ENCODE results near the gene PTPRF. TPM values are rescaled to one million over a fixed set of nuclear protein-coding genes. Genes with fewer than 3 reads are reported as not detected.
A peak's percentile ranks its signal among the peaks of the same experiment; 100 is the strongest.
"Not testable (repeated sequence)": the region's sequence is repeated elsewhere in the genome, so short reads cannot be mapped to it uniquely, and the experiment has no call there.

PTPRF gene
- total RNA-seq, 1 donor from 2014 or later = 259 TPM

DNA sequence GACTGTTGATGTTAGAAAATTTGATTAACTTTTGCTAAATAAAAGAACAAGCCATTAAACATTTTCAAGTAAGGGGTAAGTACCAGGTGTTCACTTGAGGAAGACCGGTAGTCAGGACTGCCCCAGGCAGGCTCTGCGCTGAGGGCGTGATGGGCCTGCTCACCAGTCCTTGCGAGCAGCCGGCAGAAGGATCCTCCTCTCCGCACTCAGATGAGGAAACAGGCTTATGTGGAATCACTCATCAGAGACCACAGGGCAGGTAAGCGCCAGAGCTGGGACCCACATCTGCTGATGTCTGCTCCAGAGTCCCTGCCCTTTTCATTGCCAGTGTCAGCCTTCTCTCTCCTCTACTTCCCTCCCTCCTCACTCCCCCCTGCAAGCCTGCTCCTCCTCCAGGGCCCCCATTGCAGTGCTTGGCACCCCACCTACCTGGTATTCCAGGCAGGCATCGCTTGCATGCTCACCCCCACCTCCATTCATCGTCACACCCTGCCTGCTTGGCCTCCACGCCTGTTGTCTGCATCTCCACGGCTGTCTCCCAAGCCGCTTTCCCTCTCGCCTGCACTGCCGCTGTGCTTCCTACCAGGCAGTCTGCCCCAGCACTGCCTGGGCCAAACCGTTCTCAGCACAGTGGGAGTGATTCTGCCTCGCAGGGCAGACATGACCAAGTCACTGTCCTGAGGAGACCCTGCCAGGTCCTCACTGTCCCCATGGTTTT, 94.5 kb downstream of the PTPRF start:
- DNase-seq (ENCODE audit: low read depth) = no peak

DNA sequence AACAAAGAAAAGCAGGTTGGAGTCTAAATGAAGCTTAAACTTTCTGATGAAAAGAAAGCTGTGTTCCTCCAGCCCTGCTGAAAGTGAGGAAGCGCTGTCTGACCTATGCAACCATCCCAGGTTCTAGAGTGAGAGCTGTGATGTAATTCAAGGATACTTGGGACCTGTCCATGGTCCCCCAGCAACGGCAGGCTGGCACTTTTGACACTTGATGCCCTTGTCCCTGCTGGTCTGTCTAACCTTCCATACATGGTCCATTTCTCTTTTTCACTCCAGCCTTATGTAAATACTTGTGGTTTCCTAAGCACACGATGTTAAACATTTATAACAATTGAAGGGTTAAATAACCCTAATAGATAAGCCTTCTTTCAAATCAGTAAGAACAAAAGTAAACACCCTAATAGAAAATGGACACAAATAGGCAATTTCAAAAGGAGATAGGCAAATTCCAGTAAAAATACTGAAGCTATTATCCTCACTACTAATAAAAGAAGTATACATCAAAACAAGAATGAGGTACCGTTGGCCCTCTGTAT, 101.5 kb downstream of the PTPRF start:
- no peak for DNase-seq (ENCODE audit: low read depth)

DNA sequence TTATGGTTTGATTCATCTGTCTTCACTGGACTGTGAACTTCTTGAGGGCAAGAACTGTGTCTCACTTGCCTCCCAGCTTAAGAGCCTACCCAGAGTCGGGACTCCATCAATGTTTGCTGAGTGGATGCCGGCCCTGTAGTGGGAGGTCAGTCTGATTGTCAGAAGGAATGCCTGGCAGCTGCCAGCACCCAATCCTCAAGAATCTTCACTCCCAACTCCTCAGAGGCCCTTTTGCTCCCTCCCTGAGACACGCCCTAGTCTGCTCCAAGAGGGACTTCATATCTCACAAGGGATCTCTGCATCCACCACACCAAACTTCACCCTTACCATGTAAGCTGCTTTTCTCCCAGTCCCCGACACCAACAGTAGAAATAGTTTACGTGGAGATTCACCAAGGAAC, 104.0 kb downstream of the PTPRF start:
- DNase-seq (ENCODE audit: low read depth) = no peak

DNA sequence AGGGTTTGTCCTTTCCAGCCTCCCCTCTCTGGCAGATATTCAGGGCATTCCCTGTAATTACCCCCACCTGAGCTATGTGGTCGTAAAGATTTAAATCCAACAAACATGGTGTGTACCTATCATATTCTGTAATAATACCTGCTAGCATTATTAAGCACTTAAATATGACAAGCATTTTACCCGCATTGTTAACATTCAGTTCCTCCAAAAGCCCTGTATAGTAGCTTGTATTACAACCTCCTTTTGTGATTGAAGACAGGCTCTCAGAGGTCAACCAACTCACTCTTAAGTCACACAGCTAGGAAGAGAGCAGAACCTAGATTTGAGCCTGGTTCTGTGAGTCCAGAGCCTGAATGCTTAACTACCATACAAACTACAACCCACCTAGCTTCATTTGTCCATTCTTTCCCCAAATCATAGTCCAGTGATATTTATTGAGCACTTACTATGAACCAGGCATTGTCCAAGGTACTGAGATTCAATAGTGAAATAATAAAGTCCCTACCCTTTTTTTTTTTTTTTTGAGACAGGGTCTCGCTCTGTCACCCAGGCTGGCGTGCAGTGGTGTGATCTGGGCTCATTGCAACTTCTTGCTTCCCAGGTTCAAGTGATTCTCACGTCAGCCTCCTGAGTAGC, 105.4 kb downstream of the PTPRF start:
- peak; percentile 38 for DNase-seq (ENCODE audit: low read depth)

DNA sequence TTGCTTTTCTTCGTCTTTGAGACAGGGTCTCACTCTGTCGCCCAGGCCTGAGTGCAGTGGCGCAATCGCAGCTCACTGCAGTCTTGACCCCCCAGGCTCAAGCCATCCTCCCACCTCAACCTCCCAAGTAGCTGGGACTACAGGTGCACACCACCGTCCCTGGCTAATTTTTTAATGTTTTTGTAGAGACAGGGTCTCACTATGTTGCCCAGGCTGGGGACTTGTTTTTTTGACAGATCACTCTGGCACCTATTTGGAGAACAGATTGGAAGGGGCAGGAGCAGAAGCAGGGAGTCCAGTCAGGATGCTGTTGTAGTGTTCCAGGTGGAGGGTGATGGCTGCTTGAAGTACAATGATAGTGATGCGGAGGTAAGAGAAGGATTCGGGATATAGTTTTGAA, 106.6 kb downstream of the PTPRF start:
- DNase-seq (ENCODE audit: low read depth) = no peak

DNA sequence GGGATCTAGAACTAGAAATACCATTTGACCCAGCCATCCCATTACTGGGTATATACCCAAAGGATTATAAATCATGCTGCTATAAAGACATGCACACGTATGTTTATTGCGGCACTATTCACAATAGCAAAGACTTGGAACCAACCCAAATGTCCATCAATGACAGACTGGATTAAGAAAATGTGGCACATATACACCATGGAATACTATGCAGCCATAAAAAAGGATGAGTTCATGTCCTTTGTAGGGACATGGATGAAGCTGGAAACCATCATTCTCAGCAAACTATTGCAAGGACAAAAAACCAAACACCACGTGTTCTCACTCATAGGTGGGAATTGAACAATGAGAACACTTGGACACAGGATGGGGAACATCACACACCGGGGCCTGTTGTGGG, 107.7 kb downstream of the PTPRF start:
- not testable (repeated sequence) for DNase-seq (ENCODE audit: low read depth)

DNA sequence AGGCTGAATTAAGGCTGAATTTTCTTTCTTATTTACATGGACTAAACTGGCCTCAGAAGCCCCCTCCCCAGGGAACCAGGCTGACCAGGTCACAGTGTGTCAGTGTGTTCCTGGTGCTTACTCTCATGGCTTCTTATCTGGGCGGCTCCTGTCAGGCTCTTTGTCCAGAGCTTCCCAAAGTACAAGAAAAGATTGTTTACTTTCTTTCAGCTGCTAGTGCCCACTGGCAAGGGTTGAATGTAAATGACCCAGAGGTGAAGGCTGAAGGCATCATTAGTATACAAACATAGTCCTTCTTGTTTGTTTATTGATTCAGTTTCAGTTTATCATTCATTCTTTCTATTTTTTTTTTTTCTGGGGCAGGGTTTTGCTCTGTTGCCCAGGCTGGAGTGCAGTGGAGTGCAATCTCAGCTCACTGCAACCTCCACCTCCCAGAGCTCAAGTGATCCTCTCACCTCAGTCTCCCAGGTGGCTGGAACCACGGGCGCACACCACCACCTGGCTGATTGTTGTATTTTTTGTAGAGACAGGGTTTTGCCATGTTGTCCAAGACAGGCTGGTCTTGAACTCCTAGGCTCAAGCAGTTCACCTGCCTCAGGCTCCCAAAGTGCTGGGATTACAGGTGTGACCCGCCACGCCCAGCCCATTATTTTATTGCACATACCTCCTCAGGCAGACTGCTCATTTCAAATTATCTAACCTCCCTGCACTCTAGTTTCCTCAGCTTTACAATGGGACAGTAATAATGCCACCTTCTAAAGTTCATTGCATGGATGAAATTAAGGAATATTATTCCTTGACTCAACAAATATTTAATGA, 109.5 kb downstream of the PTPRF start:
- no peak for DNase-seq (ENCODE audit: low read depth)

DNA sequence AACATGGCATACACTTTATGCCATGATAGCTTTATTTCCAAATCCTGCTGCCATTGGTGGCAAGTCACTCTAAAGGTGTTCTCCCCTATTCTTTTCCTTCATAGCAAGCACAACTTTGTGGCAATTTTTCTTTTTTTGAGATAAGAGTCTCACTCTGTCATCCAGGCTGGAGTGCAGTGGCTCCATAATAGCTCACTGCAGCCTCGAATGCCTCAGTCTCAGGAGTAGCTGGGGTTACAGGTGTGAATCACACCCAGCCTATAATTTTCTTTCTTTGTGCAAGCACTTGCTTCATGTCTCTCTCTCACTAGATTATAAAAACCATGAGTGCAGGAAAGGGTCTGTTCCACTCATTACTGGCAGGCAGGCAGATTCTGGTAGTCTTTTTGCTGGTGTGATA, 113.9 kb downstream of the PTPRF start:
- no peak for DNase-seq (ENCODE audit: low read depth)

DNA sequence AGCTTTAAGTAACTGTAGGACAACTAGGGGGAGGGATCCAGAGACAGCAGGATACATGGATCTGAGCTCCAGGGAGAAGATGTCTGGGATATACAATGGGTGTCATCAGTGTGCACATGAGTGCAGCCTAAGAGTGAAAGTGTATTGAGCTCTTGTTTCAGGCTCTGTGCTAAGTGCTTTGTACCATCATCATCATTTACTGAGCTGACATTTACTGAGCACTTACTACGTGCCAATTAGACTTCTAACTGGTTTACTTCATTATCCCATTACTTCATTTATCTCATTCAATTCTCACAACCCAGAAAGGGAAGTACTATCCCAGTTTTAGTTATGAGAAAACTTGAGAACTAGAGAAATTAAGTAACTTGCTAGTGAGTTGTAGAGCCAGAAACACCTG, 114.8 kb downstream of the PTPRF start:
- no peak for DNase-seq (ENCODE audit: low read depth)

DNA sequence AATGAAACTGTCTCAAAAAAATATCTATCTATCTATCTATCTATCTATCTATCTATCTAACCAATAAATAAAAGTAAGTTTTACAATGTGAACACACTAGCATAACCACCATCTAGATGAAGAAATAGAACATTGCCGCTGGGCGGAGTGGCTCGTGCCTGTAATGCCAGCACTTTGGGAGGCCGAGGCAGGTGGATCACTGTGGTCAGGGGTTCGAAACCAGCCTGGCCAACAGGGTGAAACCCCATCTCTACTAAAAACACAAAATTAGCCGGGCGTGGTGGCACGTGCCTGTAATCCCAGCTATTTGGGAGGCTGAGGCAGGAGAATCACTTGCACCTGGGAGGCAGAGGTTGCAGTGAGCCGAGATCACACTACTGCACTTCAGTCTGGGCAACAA, 116.6 kb downstream of the PTPRF start:
- DNase-seq (ENCODE audit: low read depth) = not testable (repeated sequence)

DNA sequence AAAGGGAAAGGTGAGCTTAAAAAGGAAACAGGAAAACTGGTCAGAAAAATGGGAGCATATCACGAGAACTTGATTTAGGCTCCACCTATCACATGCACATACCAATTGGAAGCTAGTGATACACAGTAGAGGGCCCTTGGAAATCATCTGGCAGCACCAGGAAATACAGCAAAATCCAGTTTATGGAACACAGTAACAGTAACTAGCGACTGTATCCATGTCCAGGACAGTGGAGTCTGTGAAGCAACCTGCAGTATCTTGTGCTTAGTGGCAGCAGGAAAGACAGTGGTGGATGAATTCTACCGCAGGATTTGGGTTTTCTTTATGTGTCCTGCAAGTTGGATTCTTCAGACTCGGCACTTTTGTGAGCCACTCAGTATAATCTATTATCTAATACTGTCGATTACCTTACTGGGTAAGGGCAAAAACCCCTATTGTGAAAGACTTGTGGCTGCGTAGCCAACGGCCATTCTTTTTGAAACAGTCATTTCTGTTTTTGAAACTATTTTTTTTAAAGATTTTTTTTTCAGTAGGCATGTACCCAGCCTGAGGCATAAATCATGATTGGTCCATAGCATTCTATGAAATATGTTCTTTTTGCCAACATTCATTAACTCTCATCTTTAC, 117.7 kb downstream of the PTPRF start:
- DNase-seq (ENCODE audit: low read depth) = no peak

DNA sequence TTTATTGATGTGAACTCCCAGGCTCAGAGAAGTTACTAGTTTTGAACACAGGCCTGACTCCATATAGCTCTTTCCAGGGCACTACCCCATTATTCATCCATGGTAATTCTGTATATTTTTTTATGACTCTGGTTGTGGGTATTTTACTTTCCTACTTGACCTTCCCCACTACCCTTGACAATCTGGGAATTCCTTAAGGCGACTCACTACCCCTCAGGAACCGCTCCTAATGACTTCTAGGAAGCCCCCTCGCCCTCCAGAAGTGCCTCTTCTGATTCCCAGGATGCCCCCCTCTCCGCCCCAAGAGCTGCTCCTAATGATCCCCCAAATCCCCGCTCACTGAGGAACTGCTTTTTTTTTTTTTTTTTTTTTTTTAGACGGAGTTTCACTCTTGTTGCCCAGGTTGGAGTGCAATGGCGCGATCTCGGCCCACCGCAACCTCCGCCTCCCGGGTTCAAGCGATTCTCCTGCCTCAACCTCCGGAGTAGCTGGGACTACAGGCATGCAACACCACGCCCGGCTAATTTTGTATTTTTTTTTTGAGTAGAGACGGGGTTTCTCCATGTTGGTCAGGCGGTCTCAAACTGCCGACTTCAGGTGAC, 118.3 kb downstream of the PTPRF start:
- no peak for DNase-seq (ENCODE audit: low read depth)

DNA sequence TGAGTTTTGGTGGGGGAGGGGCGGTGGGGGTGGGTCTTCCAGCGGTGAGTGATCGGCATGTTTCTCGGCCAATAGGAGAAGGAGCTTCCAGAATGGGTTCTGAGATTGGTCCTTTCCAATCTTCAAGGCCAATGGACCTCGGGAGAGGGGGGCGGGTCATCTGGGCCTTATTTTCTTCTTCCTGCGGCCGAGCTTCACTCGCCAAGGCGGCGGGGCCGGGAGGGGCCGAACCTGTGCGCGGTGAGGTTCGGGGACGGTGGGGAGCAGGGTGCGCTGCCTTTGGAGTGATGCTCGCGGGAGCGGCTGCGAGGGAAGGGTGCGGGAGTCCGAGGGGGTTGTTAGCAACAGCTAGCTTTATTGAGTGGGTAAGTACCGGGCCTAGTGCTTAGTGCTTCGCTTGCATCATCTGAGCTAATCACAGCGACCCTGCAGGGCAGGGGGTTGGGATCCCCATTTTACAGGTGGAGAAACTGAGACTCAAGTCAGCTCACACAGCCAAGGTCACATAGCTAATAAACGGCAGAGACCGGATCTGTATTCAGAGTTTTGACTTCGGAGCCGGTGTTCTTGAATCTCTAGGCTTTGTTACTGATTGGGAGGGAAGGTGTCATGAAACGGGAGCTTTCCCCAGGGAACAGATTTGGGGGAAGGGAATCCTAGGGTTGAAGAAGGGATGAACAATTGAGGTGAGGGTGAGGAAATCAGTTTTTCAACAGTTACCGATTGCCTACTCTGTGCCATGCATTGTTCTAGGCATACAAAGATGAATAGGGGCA, 119.8 kb downstream of the PTPRF start:
- DNase-seq (ENCODE audit: low read depth) = peak; percentile 96

DNA sequence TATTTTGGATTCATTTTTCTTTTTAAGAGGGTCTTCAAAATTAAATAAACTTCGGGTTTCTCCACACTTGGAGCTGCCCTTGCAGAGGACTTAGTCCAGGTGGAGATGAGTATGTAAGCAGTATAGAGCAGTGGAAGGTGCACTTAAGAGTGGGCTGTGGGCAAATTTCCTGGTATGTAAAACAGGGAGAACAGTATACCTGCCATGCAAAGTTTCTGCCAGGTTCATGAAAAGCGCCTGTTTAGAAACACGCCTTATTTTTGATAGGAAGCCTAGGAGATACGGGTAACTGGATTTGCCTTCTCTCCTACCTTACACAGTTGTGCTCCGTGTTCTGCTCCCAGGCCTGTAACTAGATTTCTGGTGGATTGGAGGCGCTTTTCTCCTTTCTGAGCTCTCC, 120.5 kb downstream of the PTPRF start:
- DNase-seq (ENCODE audit: low read depth) = no peak

DNA sequence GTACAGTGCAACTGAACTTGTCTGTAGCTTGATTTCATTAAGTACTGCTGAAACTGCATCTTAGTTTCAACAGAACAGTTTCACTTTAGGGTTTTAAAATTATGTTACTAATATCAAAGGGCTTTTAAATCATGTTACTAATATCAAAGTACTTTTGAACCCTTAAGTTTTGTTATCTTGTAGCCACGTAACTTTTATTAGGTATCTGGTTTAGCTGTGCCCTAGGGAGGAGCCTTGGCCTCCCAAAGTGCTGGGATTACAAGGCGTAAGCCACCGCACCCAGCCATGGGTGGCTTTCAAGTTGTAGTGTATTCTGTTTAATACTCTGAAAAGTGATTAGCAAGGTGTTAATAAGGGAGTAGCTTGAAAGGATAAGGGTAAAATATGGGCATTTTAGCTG, 121.2 kb downstream of the PTPRF start:
- no peak for DNase-seq (ENCODE audit: low read depth)

DNA sequence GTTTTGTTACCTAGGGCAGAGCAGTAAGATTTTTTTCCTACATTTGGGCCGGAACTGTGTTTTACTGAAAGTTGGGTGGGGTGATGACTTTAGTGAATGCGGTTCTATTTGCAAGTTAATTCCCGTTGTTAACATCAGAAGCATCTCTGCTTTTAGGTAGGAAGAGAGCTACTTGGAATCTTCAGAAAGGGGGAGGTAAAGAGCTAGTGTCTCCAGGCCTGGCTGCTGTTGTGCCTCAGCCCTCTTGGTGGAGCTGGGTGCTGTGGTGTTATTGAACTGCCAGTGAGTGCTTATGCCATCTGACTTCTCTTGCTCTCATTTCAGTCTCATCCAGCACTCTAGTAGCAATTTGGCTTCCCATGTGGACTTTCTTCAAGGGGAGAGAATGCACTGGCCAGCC, 122.7 kb downstream of the PTPRF start:
- DNase-seq (ENCODE audit: low read depth) = peak; percentile 42

DNA sequence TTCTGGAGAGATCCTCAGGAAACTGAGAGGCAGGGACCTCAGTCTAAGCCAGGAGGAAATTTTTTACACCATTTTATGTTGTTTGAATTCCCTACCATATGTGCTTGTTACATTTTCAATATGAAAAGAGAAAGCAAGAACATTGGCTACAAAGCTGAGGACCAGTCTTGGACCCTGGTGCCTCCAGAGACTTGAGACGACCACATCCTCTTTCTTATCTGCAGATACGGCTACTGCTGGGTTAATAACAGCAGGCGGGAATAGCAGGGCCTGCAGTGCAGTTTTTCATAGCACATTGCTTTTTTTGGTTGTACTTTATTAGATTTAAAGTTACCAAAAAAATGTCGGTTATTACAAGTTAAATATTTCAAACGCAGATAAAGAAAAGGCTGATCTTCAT, 123.2 kb downstream of the PTPRF start:
- DNase-seq (ENCODE audit: low read depth) = no peak

DNA sequence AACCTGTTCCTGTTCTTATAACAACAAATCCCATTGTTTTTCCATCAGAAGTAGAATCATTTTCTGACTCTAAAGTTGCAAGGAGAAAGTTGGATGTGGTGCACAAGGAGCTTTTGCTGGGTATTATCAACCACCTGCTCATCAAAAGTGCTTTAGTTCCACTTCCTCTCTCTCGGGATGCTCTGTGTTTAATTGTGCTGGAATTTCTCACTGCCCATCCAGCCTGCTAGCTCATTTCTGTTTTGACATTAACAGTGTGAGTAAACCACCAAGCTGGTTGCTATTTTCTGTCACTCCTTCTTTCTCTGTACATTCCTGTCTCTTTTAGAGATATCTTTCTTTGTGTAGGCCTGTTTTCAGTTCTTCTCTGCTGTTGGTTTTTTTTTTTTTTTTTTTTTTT, 125.3 kb downstream of the PTPRF start:
- no peak for DNase-seq (ENCODE audit: low read depth)

DNA sequence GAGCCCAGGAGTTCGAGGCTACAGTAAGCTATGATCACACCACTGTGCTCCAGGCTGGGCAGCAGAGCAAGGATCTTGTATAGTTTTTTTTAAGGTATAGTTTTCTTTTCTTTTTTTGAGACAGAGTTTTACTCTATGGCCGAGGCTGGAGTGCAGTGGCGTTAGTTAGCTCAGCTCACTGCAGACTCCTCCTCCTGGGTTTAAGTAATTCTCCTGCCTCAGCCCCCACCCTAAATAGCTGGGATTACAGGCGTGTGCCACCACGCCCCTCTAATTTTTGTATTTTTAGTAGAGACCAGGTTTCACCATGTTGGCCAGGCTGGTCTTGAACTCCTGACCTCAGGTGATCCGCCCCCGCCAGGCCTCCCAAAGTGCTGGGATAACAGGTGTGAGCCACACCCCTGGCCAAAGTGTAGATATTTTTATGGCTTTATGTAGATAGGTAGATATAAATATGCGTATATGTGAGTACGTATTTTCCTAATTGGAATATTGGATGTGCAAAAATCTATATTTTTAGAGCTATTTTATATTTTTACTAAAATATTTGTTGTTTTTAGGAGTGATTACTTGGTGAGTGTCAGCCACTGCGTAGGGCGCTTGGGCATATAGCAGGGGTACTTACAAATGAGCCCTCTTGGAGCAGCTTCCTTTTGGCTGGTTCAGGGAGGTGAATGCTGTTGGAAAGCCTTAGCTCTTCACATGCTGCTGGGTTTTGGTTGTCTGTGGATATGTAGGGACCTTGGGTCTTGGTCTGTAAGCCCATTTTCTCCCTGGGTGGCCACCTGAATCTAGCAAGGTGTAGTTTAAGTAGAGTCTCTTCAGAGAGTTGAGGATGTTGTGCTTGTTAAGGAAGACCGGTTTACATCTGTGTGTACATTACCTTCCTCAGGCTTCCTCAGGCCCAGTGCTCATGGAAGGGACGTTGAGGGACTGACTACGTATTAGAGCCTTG, 128.8 kb downstream of the PTPRF start:
- no peak for DNase-seq (ENCODE audit: low read depth)

DNA sequence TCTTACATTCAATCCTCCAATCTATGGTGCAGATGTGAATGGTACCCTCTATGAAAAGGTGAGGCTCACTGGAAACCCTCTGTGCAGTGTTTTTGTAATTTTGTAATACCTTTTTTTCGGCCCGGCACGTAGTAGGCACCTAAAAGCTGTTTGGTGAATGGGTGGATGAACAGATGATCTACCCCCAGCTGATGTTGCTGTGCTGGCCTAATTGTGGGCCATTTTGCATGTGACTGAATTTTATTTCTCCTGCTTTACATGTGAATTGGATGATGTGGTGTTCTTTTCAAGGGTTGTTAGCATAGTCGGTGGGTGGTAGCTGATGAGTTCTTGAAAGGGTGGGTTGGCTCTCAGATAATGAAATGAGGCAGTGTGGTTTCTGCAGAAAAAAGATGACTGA, 129.7 kb downstream of the PTPRF start:
- no peak for DNase-seq (ENCODE audit: low read depth)
